ENCODE measurements around the gene TMOD1. TPM values are rescaled to one million over a fixed set of nuclear protein-coding genes. Genes with fewer than 3 reads are reported as not detected.

TMOD1 gene
- total and polyA plus RNA-seq, 9 donors, result 37.1 to 77.2 (median 64.0) TPM

GRCh38 chr9:97560851-97561250 is 59.4 kb downstream of the TMOD1 start:
- Histone ChIP-seq H3K27ac (no peak overlapping the region), H3K36me3 (no peaks in the 10 kb centered on the region), H3K27me3 (no peaks in the 10 kb centered on the region), H3K9me3 (no peaks in the 10 kb centered on the region), H3K4me1 (ENCODE audit: insufficient read depth) (peaks cover 37% of the 10 kb centered on the region), H3K4me3 (no peak overlapping the region)
- TF ChIP-seq POLR2A (IDR thresholded peaks at IDR 0.05), result no peak
- TF ChIP-seq CTCF (IDR thresholded peaks at IDR 0.05), result no peak
- no peak for TF ChIP-seq EP300 (IDR thresholded peaks at IDR 0.05)
- intact Hi-C loops (cut with DNase I), result no loop called here
- no peak for DNase-seq

DNA sequence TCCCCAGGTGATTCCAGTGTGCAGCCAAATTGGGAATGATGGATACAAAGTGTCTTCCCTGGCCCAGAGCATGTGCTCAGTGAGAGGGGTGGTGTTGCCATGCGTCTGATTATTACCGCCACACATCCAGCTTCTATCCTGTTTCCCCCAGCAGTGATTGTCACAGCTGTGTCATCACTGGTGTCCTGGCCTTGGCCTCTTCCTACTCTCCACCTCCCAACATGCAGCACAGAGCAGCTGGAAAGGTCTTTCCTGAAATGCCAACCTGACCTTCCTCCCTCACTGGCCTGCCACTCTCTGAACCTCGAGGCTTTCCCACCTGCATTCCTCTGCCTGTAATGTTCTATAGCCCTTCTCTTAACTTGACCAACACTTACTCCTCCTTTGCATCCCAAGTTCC is 60.0 kb downstream of the TMOD1 start:
- no peak for TF ChIP-seq POLR2A (IDR thresholded peaks at IDR 0.05)
- H3K36me3 ChIP-seq, result no peaks in the 10 kb centered on the region
- intact Hi-C loops (cut with DNase I), result no loop called here
- H3K27me3 ChIP-seq, result no peaks in the 10 kb centered on the region
- no peak overlapping the region for H3K27ac ChIP-seq
- WGBS, 3 donors, result 63 to 82% (median 75%) methylated on average over 3 of the region's 3 CpGs
- H3K4me1 ChIP-seq (ENCODE audit: insufficient read depth), result peaks cover 31% of the 10 kb centered on the region
- H3K4me3 ChIP-seq, result no peak overlapping the region
- H3K9me3 ChIP-seq, result no peaks in the 10 kb centered on the region
- no peak for DNase-seq

- WGBS, 3 donors, result 85 to 96% (median 94%) methylated on average over 5 of the region's 5 CpGs
- H3K27me3 ChIP-seq, result no peaks in the 10 kb centered on the region
- no peaks in the 10 kb centered on the region for H3K36me3 ChIP-seq
- no peak for DNase-seq
- H3K27ac ChIP-seq, result no peak overlapping the region
- peaks cover 23% of the 10 kb centered on the region for H3K4me1 ChIP-seq (ENCODE audit: insufficient read depth)
- H3K4me3 ChIP-seq, result no peak overlapping the region
- no peak for TF ChIP-seq POLR2A (IDR thresholded peaks at IDR 0.05)
- intact Hi-C loops (cut with DNase I), result no loop called here
- H3K9me3 ChIP-seq, result no peaks in the 10 kb centered on the region
These were observed 61.1 kb downstream of the TMOD1 start for GRCh38 chr9:97562542-97562941.

- no peaks in the 10 kb centered on the region for H3K9me3 ChIP-seq
- H3K27me3 ChIP-seq, result no peaks in the 10 kb centered on the region
- H3K4me1 ChIP-seq (ENCODE audit: insufficient read depth), result peaks cover 18% of the 10 kb centered on the region
- TF ChIP-seq EP300 (IDR thresholded peaks at IDR 0.05) (no peak), CTCF (IDR thresholded peaks at IDR 0.05) (no peak), POLR2A (IDR thresholded peaks at IDR 0.05) (no peak)
- intact Hi-C loops (cut with DNase I), result no loop called here
- 77 to 78% (median 77%) methylated on average over 13 of the region's 13 CpGs for WGBS, 3 donors
- H3K27ac ChIP-seq, result peak overlapping the region in 1 of 2 donors; percentile 34
- H3K36me3 ChIP-seq, result no peaks in the 10 kb centered on the region
- H3K4me3 ChIP-seq, result no peak overlapping the region
- peak in 1 of 5 donors; percentile 8 for DNase-seq
These were observed 62.1 kb downstream of the TMOD1 start for GRCh38 chr9:97563458-97564135.

GRCh38 chr9:97564291-97565175 is 63.1 kb downstream of the TMOD1 start:
- Histone ChIP-seq H3K4me3 (no peak overlapping the region), H3K27me3 (no peaks in the 10 kb centered on the region), H3K27ac (peak overlapping the region; percentile 34 to 59), H3K4me1 (ENCODE audit: insufficient read depth) (peaks cover 11% of the 10 kb centered on the region), H3K9me3 (no peaks in the 10 kb centered on the region), H3K36me3 (no peaks in the 10 kb centered on the region)
- intact Hi-C loops (cut with DNase I), result no loop called here
- no peak for TF ChIP-seq POLR2A (IDR thresholded peaks at IDR 0.05)
- TF ChIP-seq CTCF (IDR thresholded peaks at IDR 0.05), result no peak
- TF ChIP-seq EP300 (IDR thresholded peaks at IDR 0.05), result no peak
- 31 to 43% (median 42%) methylated on average over 14 of the region's 14 CpGs for WGBS, 3 donors
- DNase-seq, result peak in 3 of 5 donors; percentile 29 to 49 (median 37)
